Measurements from ENCODE around the gene CCDC92.
A peak's percentile ranks its signal among the peaks of the same experiment; 100 is the strongest.

Gene CCDC92

DNA sequence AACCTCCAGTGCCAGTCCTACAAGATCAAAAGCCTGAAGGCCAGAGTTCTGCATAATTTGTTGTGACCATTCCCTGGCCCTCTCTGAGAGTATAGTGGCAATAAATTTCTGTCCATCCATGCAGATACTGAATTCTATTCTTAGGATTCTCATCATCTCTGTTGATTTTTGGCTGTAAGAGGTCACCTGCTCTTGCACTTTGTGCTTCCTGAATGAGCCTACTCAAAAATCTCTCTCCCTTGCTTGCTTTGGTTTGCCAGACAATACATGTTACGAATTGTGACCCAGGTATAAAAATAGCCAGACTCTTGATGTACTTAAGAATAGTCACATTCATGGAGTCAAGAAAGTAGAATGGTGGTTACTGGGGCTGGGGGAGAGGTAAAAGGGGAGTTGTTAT is 17.1 kb upstream of the CCDC92 start:
- no peaks in the 10 kb centered on the region for H3K27me3 Mint-ChIP-seq (ENCODE audit: low read depth)
- H3K4me3 Mint-ChIP-seq = no peak overlapping the region
- no peaks in the 10 kb centered on the region for H3K9me3 Mint-ChIP-seq
- H3K27ac Mint-ChIP-seq = peak overlapping the region in 2 of 3 experiments; percentile 31 to 76
- peaks cover 53% of the 10 kb centered on the region for H3K36me3 Mint-ChIP-seq (ENCODE audit: low read depth)
- no peak for TF ChIP-seq CTCF (IDR thresholded peaks at IDR 0.05; ENCODE audit: unreplicated experiment in 3 of 3)
- peaks cover 45% of the 10 kb centered on the region for H3K4me1 Mint-ChIP-seq

DNA sequence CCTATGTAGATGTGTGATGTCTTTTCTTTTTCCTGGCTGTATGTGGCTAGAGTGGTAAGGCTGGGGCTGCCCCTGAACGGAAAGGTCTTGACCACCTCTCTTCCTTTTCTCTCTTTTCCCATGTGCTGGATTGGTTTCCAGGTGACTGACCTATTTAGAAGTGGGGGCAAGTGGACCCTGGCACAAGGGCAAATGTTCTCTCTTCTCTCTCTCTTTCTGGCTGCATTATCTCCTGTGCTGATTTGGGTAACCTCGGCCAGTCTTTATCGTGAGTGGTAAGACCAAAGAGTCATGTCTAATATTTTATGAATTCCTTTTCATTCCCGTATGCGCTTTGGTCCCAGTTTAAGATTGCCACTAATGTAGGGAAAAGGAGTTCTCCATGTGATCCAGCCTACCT is 16.5 kb upstream of the CCDC92 start:
- Mint-ChIP-seq H3K4me3 (no peak overlapping the region), H3K27me3 (ENCODE audit: low read depth) (no peaks in the 10 kb centered on the region), H3K9me3 (no peaks in the 10 kb centered on the region), H3K27ac (peak overlapping the region in 1 of 3 experiments; percentile 11), H3K4me1 (peaks cover 45% of the 10 kb centered on the region), H3K36me3 (ENCODE audit: low read depth) (peaks cover 50% of the 10 kb centered on the region)
- no peak for TF ChIP-seq CTCF (IDR thresholded peaks at IDR 0.05; ENCODE audit: unreplicated experiment in 3 of 3)

- no peak for TF ChIP-seq CTCF (IDR thresholded peaks at IDR 0.05; ENCODE audit: unreplicated experiment in 3 of 3)
- H3K9me3 Mint-ChIP-seq = no peaks in the 10 kb centered on the region
- no peaks in the 10 kb centered on the region for H3K27me3 Mint-ChIP-seq (ENCODE audit: low read depth)
- peaks cover 44% of the 10 kb centered on the region for H3K4me1 Mint-ChIP-seq
- peak overlapping the region; percentile 29 to 70 (median 34) for H3K27ac Mint-ChIP-seq
- peaks cover 49% of the 10 kb centered on the region for H3K36me3 Mint-ChIP-seq (ENCODE audit: low read depth)
- no peak overlapping the region for H3K4me3 Mint-ChIP-seq
Observed at GRCh38 chr12:123987022-123987421, 14.4 kb upstream of the CCDC92 start.

DNA sequence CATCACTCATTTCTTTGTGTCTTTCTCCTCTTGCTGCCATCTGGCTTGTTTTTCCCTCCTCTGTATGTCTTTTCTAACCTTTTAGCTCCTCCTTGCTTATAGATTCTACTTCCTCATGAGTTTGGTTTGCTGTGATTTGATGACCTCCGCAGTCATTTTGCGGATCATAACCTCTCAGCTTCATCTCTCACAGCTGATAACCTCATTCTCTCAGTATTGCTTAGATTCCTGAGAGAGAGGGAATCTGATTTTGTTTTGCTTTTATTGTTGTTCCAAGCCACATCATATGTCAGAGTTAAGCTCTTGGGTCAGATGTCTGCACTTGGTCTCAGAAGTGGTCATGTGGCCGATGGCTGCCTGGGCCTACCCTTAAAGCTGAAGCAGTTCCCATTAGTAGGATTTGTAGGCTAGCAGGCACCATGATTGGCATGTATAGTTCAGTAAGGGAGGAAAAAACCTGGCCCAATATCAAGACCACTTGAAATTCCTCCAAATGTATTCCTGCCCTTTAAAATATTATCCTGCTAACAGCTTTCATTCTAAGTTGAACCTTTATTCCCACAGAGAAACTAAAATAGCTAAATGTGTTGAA is 13.8 kb upstream of the CCDC92 start:
- no peaks in the 10 kb centered on the region for H3K27me3 Mint-ChIP-seq (ENCODE audit: low read depth)
- H3K27ac Mint-ChIP-seq = peak overlapping the region; percentile 29 to 70 (median 34)
- peaks cover 48% of the 10 kb centered on the region for H3K36me3 Mint-ChIP-seq (ENCODE audit: low read depth)
- H3K9me3 Mint-ChIP-seq = no peaks in the 10 kb centered on the region
- no peak for TF ChIP-seq CTCF (IDR thresholded peaks at IDR 0.05; ENCODE audit: unreplicated experiment in 3 of 3)
- peaks cover 44% of the 10 kb centered on the region for H3K4me1 Mint-ChIP-seq
- no peak overlapping the region for H3K4me3 Mint-ChIP-seq

DNA sequence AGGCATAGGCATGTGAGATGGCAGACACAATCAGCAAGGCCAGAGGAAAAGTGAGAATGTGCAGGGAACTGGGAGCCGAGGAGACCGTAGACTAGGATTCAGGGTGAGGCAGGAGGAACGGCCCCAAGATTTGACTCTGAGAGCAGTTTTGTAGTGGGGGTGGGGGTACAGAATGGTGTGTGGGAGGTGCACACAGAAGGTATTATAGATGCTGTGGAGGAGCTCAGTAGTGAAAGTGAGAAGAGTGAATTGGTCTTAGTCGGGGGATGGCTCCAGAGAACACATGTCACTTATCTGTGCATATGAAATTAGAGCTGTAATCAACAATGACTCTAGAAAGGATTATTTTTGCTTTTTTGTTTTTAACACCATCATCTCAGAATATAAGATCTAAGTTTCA is 12.3 kb upstream of the CCDC92 start:
- H3K4me1 Mint-ChIP-seq = peaks cover 32% of the 10 kb centered on the region
- no peaks in the 10 kb centered on the region for H3K9me3 Mint-ChIP-seq
- H3K27ac Mint-ChIP-seq = peak overlapping the region in 2 of 3 experiments; percentile 0 to 77
- no peak overlapping the region for H3K4me3 Mint-ChIP-seq
- no peaks in the 10 kb centered on the region for H3K27me3 Mint-ChIP-seq (ENCODE audit: low read depth)
- TF ChIP-seq CTCF (IDR thresholded peaks at IDR 0.05; ENCODE audit: unreplicated experiment in 3 of 3) = no peak
- peaks cover 40% of the 10 kb centered on the region for H3K36me3 Mint-ChIP-seq (ENCODE audit: low read depth)

DNA sequence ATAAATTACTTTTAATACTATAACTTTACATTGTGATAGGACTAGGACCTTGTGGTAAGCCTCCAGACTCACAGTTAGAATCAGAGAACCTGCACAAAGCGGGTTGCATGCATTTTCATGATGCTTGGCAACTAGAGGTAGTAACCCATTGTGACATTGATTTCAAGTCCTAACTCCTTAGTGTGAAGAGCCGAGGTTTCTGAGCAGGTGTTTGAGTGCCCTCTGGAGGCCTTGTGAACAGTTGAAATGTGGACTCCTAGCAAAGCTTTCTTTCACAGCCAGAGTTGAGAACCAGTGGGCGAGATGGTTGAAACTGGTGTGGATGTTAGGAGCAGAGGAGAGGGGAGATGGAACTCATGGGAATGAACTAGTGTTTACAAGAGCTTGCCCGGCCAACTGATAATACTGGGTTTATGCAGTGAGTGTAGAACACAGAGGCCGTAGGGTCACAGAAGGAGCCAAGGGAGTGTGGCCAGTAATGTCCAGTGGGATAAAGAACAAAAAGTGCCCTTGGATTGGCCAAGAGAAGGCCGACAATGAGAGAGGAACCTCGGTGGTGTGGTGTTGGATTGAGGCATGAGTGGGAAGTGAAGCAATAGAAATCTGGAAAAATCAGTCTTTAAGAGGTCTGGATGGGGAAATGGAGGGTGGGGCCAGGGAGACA is 11.3 kb upstream of the CCDC92 start:
- peaks cover 36% of the 10 kb centered on the region for H3K36me3 Mint-ChIP-seq (ENCODE audit: low read depth)
- peak overlapping the region in 2 of 3 experiments; percentile 6 to 24 for H3K27ac Mint-ChIP-seq
- H3K9me3 Mint-ChIP-seq = no peaks in the 10 kb centered on the region
- no peak overlapping the region for H3K4me3 Mint-ChIP-seq
- TF ChIP-seq CTCF (IDR thresholded peaks at IDR 0.05; ENCODE audit: unreplicated experiment in 3 of 3) = peak; percentile 51 to 62 (median 54)
- H3K27me3 Mint-ChIP-seq (ENCODE audit: low read depth) = no peaks in the 10 kb centered on the region
- peaks cover 25% of the 10 kb centered on the region for H3K4me1 Mint-ChIP-seq
